Adrenal gland (tissue), 5 donors: ENCODE data around the gene SH3BP1.

ENCODE experiments used
- POLR2A ChIP-seq, 2 donors: fragments of 450-650 bp; IDR thresholded peaks; one replicate each; pipeline ENCODE4 v1.6.1; 2017; ENCODE audit warnings: antibody characterized with exemption in 2 of 2, mild to moderate bottlenecking in 2 of 2, moderate library complexity in 1 of 2
- TF ChIP-seq, protein P1 (sequence below), 6 experiments: fragments of 450-650 bp in 4 of 6; fragments of 200-600 bp in 2 of 6; sonication (generic) in 1 of 6; IDR thresholded peaks; 1 replicate in 5 of 6; 2 replicates in 1 of 6; pipeline versions ENCODE4 v1.5.1 to v1.8.0; 2016 to 2021; ENCODE audit warnings: antibody characterized with exemption in 6 of 6, mild to moderate bottlenecking in 2 of 6, moderate library complexity in 1 of 6
- donor health status: DM: no; HTN: no; CAD: no.

DNA sequence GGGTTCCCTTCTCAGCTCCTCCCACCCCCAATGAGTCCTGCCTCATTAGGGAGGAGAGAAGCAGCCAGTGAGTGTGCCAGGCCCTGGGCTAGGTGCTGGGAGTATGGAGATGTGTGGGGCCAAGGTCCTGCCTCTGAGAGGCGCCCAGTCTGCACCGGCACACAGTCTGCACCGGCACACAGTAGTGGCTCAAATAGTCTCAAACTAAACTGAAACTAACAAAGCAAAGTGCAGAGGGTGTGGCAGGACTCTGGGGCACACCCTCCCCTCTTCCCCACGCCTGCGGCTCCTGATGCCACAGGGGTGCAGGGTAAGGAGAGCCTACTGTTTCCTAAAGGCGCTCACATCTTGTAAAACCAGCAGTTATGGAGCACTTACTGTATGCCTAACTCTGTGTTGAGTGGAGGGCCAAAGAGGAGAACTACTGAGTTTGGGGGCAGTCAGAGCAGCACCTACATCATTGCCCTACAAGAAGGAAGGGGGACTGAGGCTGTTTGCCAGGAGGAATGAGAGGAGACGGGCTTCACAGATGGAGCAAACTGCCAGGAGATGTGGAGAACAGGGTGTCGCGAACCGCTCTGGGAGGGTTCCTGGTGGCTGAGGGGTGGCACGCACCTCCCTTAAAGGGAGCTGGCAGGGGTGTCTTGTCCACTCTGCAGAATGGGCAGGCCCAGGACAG, 939 bp upstream of the SH3BP1 start:
- no peak for TF ChIP-seq POLR2A (IDR thresholded peaks at IDR 0.05)
- TF ChIP-seq, protein P1, sequence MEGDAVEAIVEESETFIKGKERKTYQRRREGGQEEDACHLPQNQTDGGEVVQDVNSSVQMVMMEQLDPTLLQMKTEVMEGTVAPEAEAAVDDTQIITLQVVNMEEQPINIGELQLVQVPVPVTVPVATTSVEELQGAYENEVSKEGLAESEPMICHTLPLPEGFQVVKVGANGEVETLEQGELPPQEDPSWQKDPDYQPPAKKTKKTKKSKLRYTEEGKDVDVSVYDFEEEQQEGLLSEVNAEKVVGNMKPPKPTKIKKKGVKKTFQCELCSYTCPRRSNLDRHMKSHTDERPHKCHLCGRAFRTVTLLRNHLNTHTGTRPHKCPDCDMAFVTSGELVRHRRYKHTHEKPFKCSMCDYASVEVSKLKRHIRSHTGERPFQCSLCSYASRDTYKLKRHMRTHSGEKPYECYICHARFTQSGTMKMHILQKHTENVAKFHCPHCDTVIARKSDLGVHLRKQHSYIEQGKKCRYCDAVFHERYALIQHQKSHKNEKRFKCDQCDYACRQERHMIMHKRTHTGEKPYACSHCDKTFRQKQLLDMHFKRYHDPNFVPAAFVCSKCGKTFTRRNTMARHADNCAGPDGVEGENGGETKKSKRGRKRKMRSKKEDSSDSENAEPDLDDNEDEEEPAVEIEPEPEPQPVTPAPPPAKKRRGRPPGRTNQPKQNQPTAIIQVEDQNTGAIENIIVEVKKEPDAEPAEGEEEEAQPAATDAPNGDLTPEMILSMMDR (IDR thresholded peaks at IDR 0.05): no peak
